ENCODE results near the gene LPXN. TPM values are rescaled to one million over a fixed set of nuclear protein-coding genes. Genes with fewer than 3 reads are reported as not detected.
A peak's percentile ranks its signal among the peaks of the same experiment; 100 is the strongest.

Gene LPXN
- total RNA-seq: 100 to 1,000 TPM; 239 to 243 TPM

GRCh38 chr11:58575377-58576020 is at the start of gene LPXN:
Gene LPXN, minus strand, starts transcription at chr11:58575856. Its CDS starts 84 bp downstream, at chr11:58575772.
- Mint-ChIP-seq H3K4me1 (ENCODE audit: low read depth in 2 of 2) (peaks cover 45 to 74% of the 10 kb centered on the region in 2 donors), H3K27ac (peak within 1 kb of the TSS; percentile 97 to 98), H3K4me3 (peak within 1 kb of the TSS; percentile 97), H3K9me3 (no peaks in the 10 kb centered on the region), H3K36me3 (peaks cover 34% of the 10 kb centered on the region), H3K27me3 (no peaks in the 10 kb centered on the region)
- DNase-seq (ENCODE audit: low spot score) (no peak), ATAC-seq (no peak)

GRCh38 chr11:58625086-58625485 is 49.4 kb upstream of the LPXN start:
- Mint-ChIP-seq H3K4me1 (ENCODE audit: low read depth in 2 of 2) (peaks cover 3 to 5% of the 10 kb centered on the region in 2 donors), H3K4me3 (no peak overlapping the region), H3K36me3 (peaks cover 44% of the 10 kb centered on the region), H3K27me3 (no peaks in the 10 kb centered on the region), H3K9me3 (no peaks in the 10 kb centered on the region), H3K27ac (no peak overlapping the region)
- DNase-seq (ENCODE audit: low spot score) (no peak), ATAC-seq (no peak)

GRCh38 chr11:58622344-58622743 is 46.7 kb upstream of the LPXN start, which contains the start of gene CNTF:
Gene CNTF, plus strand, starts transcription at chr11:58622665. Its CDS starts 88 bp downstream, at chr11:58622753.
- Mint-ChIP-seq H3K9me3 (no peaks in the 10 kb centered on the region), H3K27ac (no peak within 1 kb of the TSS), H3K4me3 (no peak within 1 kb of the TSS), H3K27me3 (no peaks in the 10 kb centered on the region), H3K36me3 (peaks cover 61% of the 10 kb centered on the region), H3K4me1 (ENCODE audit: low read depth in 2 of 2) (peaks cover 6 to 8% of the 10 kb centered on the region in 2 donors)
- no peak for DNase-seq (ENCODE audit: low spot score)
- ATAC-seq: no peak

GRCh38 chr11:58621586-58622262 is 46.1 kb upstream of the LPXN start:
- no peaks in the 10 kb centered on the region for H3K27me3 Mint-ChIP-seq
- ATAC-seq (no peak), DNase-seq (ENCODE audit: low spot score) (no peak)
- H3K4me3 Mint-ChIP-seq: no peak overlapping the region
- peaks cover 63% of the 10 kb centered on the region for H3K36me3 Mint-ChIP-seq
- peaks cover 7 to 8% of the 10 kb centered on the region in 2 donors for H3K4me1 Mint-ChIP-seq (ENCODE audit: low read depth in 2 of 2)
- H3K27ac Mint-ChIP-seq: no peak overlapping the region
- H3K9me3 Mint-ChIP-seq: no peaks in the 10 kb centered on the region

GRCh38 chr11:58617976-58618557 is 42.4 kb upstream of the LPXN start:
- H3K36me3 Mint-ChIP-seq: peaks cover 67% of the 10 kb centered on the region
- DNase-seq (ENCODE audit: low spot score) (no peak), ATAC-seq (no peak)
- H3K9me3 Mint-ChIP-seq: no peaks in the 10 kb centered on the region
- H3K27ac Mint-ChIP-seq: peak overlapping the region in 1 of 2 donors; percentile 88
- no peaks in the 10 kb centered on the region for H3K27me3 Mint-ChIP-seq
- peaks cover 8 to 14% of the 10 kb centered on the region in 2 donors for H3K4me1 Mint-ChIP-seq (ENCODE audit: low read depth in 2 of 2)
- no peak overlapping the region for H3K4me3 Mint-ChIP-seq

- DNase-seq (ENCODE audit: low spot score) (no peak), ATAC-seq (no peak)
- H3K4me3 Mint-ChIP-seq: no peak overlapping the region
- peaks cover 63% of the 10 kb centered on the region for H3K36me3 Mint-ChIP-seq
- H3K27me3 Mint-ChIP-seq: no peaks in the 10 kb centered on the region
- H3K9me3 Mint-ChIP-seq: no peaks in the 10 kb centered on the region
- no peak overlapping the region for H3K27ac Mint-ChIP-seq
- H3K4me1 Mint-ChIP-seq (ENCODE audit: low read depth in 2 of 2): peaks cover 6 to 15% of the 10 kb centered on the region in 2 donors
Measured at GRCh38 chr11:58616594-58616993, 40.9 kb upstream of the LPXN start.

GRCh38 chr11:58615559-58615958 is 39.9 kb upstream of the LPXN start:
- H3K4me1 Mint-ChIP-seq (ENCODE audit: low read depth in 2 of 2): peaks cover 9 to 20% of the 10 kb centered on the region in 2 donors
- peaks cover 73% of the 10 kb centered on the region for H3K36me3 Mint-ChIP-seq
- H3K27me3 Mint-ChIP-seq: no peaks in the 10 kb centered on the region
- no peak overlapping the region for H3K4me3 Mint-ChIP-seq
- ATAC-seq: no peak
- H3K27ac Mint-ChIP-seq: no peak overlapping the region
- DNase-seq (ENCODE audit: low spot score): no peak
- no peaks in the 10 kb centered on the region for H3K9me3 Mint-ChIP-seq

- no peaks in the 10 kb centered on the region for H3K9me3 Mint-ChIP-seq
- peaks cover 53% of the 10 kb centered on the region for H3K36me3 Mint-ChIP-seq
- no peak overlapping the region for H3K27ac Mint-ChIP-seq
- ATAC-seq: no peak
- no peaks in the 10 kb centered on the region for H3K27me3 Mint-ChIP-seq
- H3K4me3 Mint-ChIP-seq: no peak overlapping the region
- H3K4me1 Mint-ChIP-seq (ENCODE audit: low read depth in 2 of 2): peaks cover 6 to 16% of the 10 kb centered on the region in 2 donors
- no peak for DNase-seq (ENCODE audit: low spot score)
Measured at GRCh38 chr11:58613228-58613627, 37.6 kb upstream of the LPXN start.

GRCh38 chr11:58609723-58610122 is 34.1 kb upstream of the LPXN start:
- Mint-ChIP-seq H3K36me3 (peaks cover 32% of the 10 kb centered on the region), H3K4me1 (ENCODE audit: low read depth in 2 of 2) (peaks cover 23 to 36% of the 10 kb centered on the region in 2 donors), H3K9me3 (no peaks in the 10 kb centered on the region), H3K27ac (no peak overlapping the region), H3K27me3 (no peaks in the 10 kb centered on the region), H3K4me3 (no peak overlapping the region)
- DNase-seq (ENCODE audit: low spot score): no peak
- ATAC-seq: no peak

- H3K9me3 Mint-ChIP-seq: no peaks in the 10 kb centered on the region
- DNase-seq (ENCODE audit: low spot score) (no peak), ATAC-seq (no peak)
- H3K27me3 Mint-ChIP-seq: no peaks in the 10 kb centered on the region
- H3K27ac Mint-ChIP-seq: no peak overlapping the region
- peaks cover 19% of the 10 kb centered on the region for H3K36me3 Mint-ChIP-seq
- no peak overlapping the region for H3K4me3 Mint-ChIP-seq
- peaks cover 31 to 37% of the 10 kb centered on the region in 2 donors for H3K4me1 Mint-ChIP-seq (ENCODE audit: low read depth in 2 of 2)
Measured at GRCh38 chr11:58608331-58608730, 32.7 kb upstream of the LPXN start.

GRCh38 chr11:58606930-58607714 is 31.5 kb upstream of the LPXN start:
- DNase-seq (ENCODE audit: low spot score) (no peak), ATAC-seq (no peak)
- no peaks in the 10 kb centered on the region for H3K9me3 Mint-ChIP-seq
- peaks cover 43 to 45% of the 10 kb centered on the region in 2 donors for H3K4me1 Mint-ChIP-seq (ENCODE audit: low read depth in 2 of 2)
- H3K4me3 Mint-ChIP-seq: no peak overlapping the region
- H3K27ac Mint-ChIP-seq: peak overlapping the region in 1 of 2 donors; percentile 43
- H3K27me3 Mint-ChIP-seq: no peaks in the 10 kb centered on the region
- H3K36me3 Mint-ChIP-seq: peaks cover 17% of the 10 kb centered on the region

GRCh38 chr11:58600510-58600909 is 24.9 kb upstream of the LPXN start:
- Mint-ChIP-seq H3K27me3 (no peaks in the 10 kb centered on the region), H3K4me3 (no peak overlapping the region), H3K27ac (peak overlapping the region in 1 of 2 donors; percentile 10), H3K36me3 (peaks cover 6% of the 10 kb centered on the region), H3K9me3 (no peaks in the 10 kb centered on the region), H3K4me1 (ENCODE audit: low read depth in 2 of 2) (peaks cover 62 to 78% of the 10 kb centered on the region in 2 donors)
- ATAC-seq: no peak
- DNase-seq (ENCODE audit: low spot score): no peak

- ATAC-seq (peak in 1 of 2 donors; percentile 66), DNase-seq (ENCODE audit: low spot score) (no peak)
- Mint-ChIP-seq H3K4me1 (ENCODE audit: low read depth in 2 of 2) (peaks cover 51 to 67% of the 10 kb centered on the region in 2 donors), H3K27ac (peak overlapping the region; percentile 11 to 46), H3K9me3 (no peaks in the 10 kb centered on the region), H3K27me3 (no peaks in the 10 kb centered on the region), H3K4me3 (peak overlapping the region; percentile 18), H3K36me3 (peaks cover 17% of the 10 kb centered on the region)
Measured at GRCh38 chr11:58597486-58598144, 22.0 kb upstream of the LPXN start.
